CD14-positive monocyte (primary cell): ENCODE data around the gene UBASH3B. TPM values are rescaled to one million over a fixed set of nuclear protein-coding genes. Genes with fewer than 3 reads are reported as not detected.

Experiments
- DNase-seq, 3 donors: peaks; one replicate each; pipeline ENCODE4 v3.0.0-alpha.2; 2011 to 2022
- H2AFZ ChIP-seq: 2 replicates; pipeline ENCODE4 v1.6.0; 2012; ENCODE audit warnings: mild to moderate bottlenecking, low read depth, low read length, inconsistent platforms; ENCODE audit not compliant: insufficient read depth, poor library complexity, severe bottlenecking
- H3K27ac ChIP-seq, 2 donors: 1 replicate in 1 of 2; 2 replicates in 1 of 2; pipeline ENCODE4 v1.5.1; 2012 to 2013; ENCODE audit warnings: low read length in 2 of 2, control low read depth in 1 of 2, inconsistent platforms in 1 of 2, low read depth in 1 of 2, mild to moderate bottlenecking in 1 of 2
- H3K27me3 ChIP-seq, 2 donors: one replicate each; pipeline versions ENCODE4 v1.6.0 to v1.6.1; 2011 to 2013; ENCODE audit warnings: low read length in 2 of 2; ENCODE audit not compliant: control insufficient read depth in 2 of 2, insufficient read depth in 2 of 2
- H3K36me3 ChIP-seq, 2 donors: replicated peaks in 1 of 2; 1 replicate in 1 of 2; 2 replicates in 1 of 2; pipeline versions ENCODE4 v1.5.1 to v1.6.1; 2012 to 2013; ENCODE audit warnings: low read length in 2 of 2, control low read depth in 1 of 2, inconsistent platforms in 1 of 2, mild to moderate bottlenecking in 1 of 2; ENCODE audit not compliant: insufficient read depth in 2 of 2, control insufficient read depth in 1 of 2
- H3K4me1 ChIP-seq, 2 donors: 1 replicate in 1 of 2; 2 replicates in 1 of 2; pipeline versions ENCODE4 v1.5.1 to v1.6.1; 2012 to 2013; ENCODE audit warnings: low read length in 2 of 2, control low read depth in 1 of 2, inconsistent platforms in 1 of 2, mild to moderate bottlenecking in 1 of 2, moderate library complexity in 1 of 2; ENCODE audit not compliant: insufficient read depth in 2 of 2, control insufficient read depth in 1 of 2
- H3K4me2 ChIP-seq: replicated peaks from 2 replicates; pipeline ENCODE3; 2012; ENCODE audit warnings: low read length, moderate library complexity, mild to moderate bottlenecking; ENCODE audit not compliant: poor library complexity, severe bottlenecking; ENCODE audit errors: extremely low read depth
- H3K4me3 ChIP-seq, 3 experiments: fragments of 200-600 bp in 1 of 3; sonication (generic) in 1 of 3; replicated peaks in 1 of 3; 1 replicate in 2 of 3; 2 replicates in 1 of 3; pipeline ENCODE4 v1.5.1; 2011 to 2013; ENCODE audit warnings: low read length in 3 of 3, mild to moderate bottlenecking in 3 of 3, control low read depth in 2 of 3, low read depth in 2 of 3, inconsistent platforms in 1 of 3, moderate library complexity in 1 of 3
- H3K79me2 ChIP-seq: 2 replicates; pipeline ENCODE4 v1.6.0; 2012; ENCODE audit warnings: mild to moderate bottlenecking, control low read depth, inconsistent platforms, low read length, moderate library complexity; ENCODE audit not compliant: insufficient read depth
- H3K9ac ChIP-seq: 2 replicates; pipeline ENCODE4 v1.6.0; 2017; ENCODE audit warnings: low read length, mild to moderate bottlenecking; ENCODE audit not compliant: insufficient read depth, poor library complexity, severe bottlenecking
- H3K9me3 ChIP-seq, 2 donors: replicated peaks in 1 of 2; 1 replicate in 1 of 2; 2 replicates in 1 of 2; pipeline versions ENCODE4 v1.5.1 to v1.6.1; 2012 to 2013; ENCODE audit warnings: low read length in 2 of 2, control low read depth in 1 of 2; ENCODE audit not compliant: control insufficient read depth in 1 of 2, insufficient read depth in 1 of 2
- H4K20me1 ChIP-seq: 2 replicates; pipeline ENCODE4 v1.6.0; 2012; ENCODE audit warnings: mild to moderate bottlenecking, low read length, control low read depth, moderate library complexity; ENCODE audit not compliant: insufficient read depth
- H3K27ac Mint-ChIP-seq, 7 donors: one replicate each; pipeline ENCODE4 v1.8.0; 2020; ENCODE audit warnings: mild to moderate bottlenecking in 7 of 7, mixed read lengths in 7 of 7, moderate library complexity in 6 of 7, inconsistent platforms in 2 of 7
- H3K27me3 Mint-ChIP-seq, 3 donors: one replicate each; pipeline ENCODE4 v1.8.0; 2021 to 2022; ENCODE audit warnings: low read depth in 3 of 3, mild to moderate bottlenecking in 3 of 3, mixed read lengths in 3 of 3, moderate library complexity in 3 of 3, inconsistent platforms in 1 of 3
- H3K36me3 Mint-ChIP-seq, 2 donors: one replicate each; pipeline ENCODE4 v1.8.0; 2020; ENCODE audit warnings: mixed read lengths in 2 of 2, inconsistent platforms in 1 of 2, mild to moderate bottlenecking in 1 of 2
- H3K4me1 Mint-ChIP-seq: one replicate; pipeline ENCODE4 v1.8.0; 2020; ENCODE audit warnings: mild to moderate bottlenecking, mixed read lengths
- H3K4me3 Mint-ChIP-seq, 2 donors: one replicate each; pipeline ENCODE4 v1.8.0; 2020; ENCODE audit warnings: mild to moderate bottlenecking in 2 of 2, mixed read lengths in 2 of 2, moderate library complexity in 1 of 2
- H3K9me3 Mint-ChIP-seq, 7 donors: one replicate each; pipeline ENCODE4 v1.8.0; 2020 to 2022; ENCODE audit warnings: mixed read lengths in 7 of 7, mild to moderate bottlenecking in 6 of 7, moderate library complexity in 6 of 7, inconsistent platforms in 2 of 7
- WGBS: methylation state at CpG from one replicate; pipeline ENCODE4 v1.1.5; 2013; ENCODE audit warnings: missing lambda C conversion rate; ENCODE audit not compliant: insufficient coverage; 5-methylcytosine and 5-hydroxymethylcytosine counted together
- intact Hi-C, 2 donors: fragments of 100-400 bp; cut with micrococcal nuclease; formaldehyde crosslinking; loops; one replicate each; pipeline versions ENCODE4 v1.15.0 to v1.15.1; 2023
- polyA plus RNA-seq, 3 donors: library from polyadenylated mRNA; depleted of rRNA in 1 of 3; unstranded in 2 of 3; stranded (reverse) in 1 of 3; fragments of 300-500 nt in 2 of 3; fragments of >200 nt in 1 of 3; fragmentation: Illumina TruSeq in 2 of 3; gene quantifications; 1 replicate in 2 of 3; 2 replicates in 1 of 3; pipeline ENCODE4 v1.2.3, GENCODE V29; 2012 to 2021
- TF ChIP-seq, protein P1 (sequence below): fragments of 200-600 bp; IDR thresholded peaks from one replicate; pipeline ENCODE4 v1.8.0; 2022; ENCODE audit warnings: antibody characterized with exemption, mild to moderate bottlenecking

Gene UBASH3B
- polyA plus RNA-seq, 3 donors: 3.3 to 13.5 (median 7.1) TPM

DNA sequence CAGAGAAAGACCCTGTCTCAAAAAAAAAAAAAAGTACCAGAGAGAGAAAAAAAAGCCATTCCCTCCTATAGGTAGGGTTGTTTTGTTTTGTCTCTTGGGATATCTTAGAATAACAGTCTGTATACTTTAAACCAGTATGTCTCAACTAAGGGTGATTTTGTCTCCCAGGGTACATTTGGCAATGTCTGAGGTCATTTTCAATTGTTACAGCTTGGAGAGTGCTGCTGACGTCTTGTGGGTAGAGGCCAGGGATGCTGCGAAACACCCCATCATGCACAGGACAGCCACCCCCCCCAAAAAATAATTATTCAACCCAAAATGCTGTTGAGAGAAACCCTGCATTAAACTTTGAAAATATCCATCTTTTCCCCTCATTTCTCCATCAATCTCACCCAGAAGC lies 126.7 kb downstream of the UBASH3B start:
- Histone ChIP-seq H3K36me3 (peaks cover 38 to 74% of the 10 kb centered on the region in 2 donors), H3K9ac (no peak overlapping the region)

DNA sequence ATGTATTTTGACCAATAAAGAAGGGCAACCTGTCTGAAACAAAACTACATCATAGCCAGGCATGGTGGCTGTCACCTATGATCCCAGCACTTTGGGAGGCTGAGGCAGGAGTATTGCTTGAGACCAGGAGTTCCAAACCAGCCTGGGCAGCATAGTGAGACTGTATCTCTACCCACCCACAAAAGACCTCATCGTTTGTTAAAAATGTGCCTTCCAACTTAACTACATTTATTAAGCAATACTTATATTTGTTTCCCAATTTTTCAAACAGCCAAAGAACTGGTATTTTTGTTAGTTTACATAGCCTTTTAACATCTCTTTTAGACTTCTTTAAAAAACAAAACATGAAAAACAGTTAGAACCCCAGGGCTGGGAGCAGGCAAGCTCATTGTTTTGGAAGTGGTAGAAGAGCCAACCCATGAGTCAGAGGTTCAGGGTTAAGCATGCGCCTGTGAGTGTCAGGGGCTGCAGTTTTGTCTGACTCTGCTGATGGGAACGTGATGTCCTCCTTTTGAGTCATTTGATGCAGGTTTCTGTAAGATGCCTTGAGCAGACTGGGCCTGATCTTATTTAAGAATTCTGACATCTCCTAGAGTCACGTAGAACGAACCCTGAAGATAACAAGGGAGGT lies 128.9 kb downstream of the UBASH3B start:
- 87% methylated on average over 3 of the region's 5 CpGs for WGBS
- intact Hi-C loops: loop anchor here in 1 of 2 donors (5.0 kb wide), 1 partner anchor 157 kb away; no protein-coding TSS in a partner anchor
- Histone ChIP-seq H3K9me3 (no peaks in the 10 kb centered on the region), H4K20me1 (peaks cover 3% of the 10 kb centered on the region), H3K4me1 (peaks cover 5 to 11% of the 10 kb centered on the region in 2 donors), H3K27ac (no peak overlapping the region), H3K36me3 (peaks cover 50 to 90% of the 10 kb centered on the region in 2 donors), H3K79me2 (no peaks in the 10 kb centered on the region), H2AFZ (no peak overlapping the region), H3K9ac (no peak overlapping the region), H3K4me2 (no peak overlapping the region), H3K27me3 (no peaks in the 10 kb centered on the region), H3K4me3 (no peak overlapping the region)
- Mint-ChIP-seq H3K36me3 (peaks cover 71 to 90% of the 10 kb centered on the region in 2 donors), H3K4me3 (no peak overlapping the region), H3K9me3 (no peaks in the 10 kb centered on the region), H3K4me1 (peaks cover 14% of the 10 kb centered on the region), H3K27ac (no peak overlapping the region), H3K27me3 (peaks cover 0 to 4% (median 0%) of the 10 kb centered on the region in 3 donors)
- DNase-seq: no peak
- TF ChIP-seq, protein P1, sequence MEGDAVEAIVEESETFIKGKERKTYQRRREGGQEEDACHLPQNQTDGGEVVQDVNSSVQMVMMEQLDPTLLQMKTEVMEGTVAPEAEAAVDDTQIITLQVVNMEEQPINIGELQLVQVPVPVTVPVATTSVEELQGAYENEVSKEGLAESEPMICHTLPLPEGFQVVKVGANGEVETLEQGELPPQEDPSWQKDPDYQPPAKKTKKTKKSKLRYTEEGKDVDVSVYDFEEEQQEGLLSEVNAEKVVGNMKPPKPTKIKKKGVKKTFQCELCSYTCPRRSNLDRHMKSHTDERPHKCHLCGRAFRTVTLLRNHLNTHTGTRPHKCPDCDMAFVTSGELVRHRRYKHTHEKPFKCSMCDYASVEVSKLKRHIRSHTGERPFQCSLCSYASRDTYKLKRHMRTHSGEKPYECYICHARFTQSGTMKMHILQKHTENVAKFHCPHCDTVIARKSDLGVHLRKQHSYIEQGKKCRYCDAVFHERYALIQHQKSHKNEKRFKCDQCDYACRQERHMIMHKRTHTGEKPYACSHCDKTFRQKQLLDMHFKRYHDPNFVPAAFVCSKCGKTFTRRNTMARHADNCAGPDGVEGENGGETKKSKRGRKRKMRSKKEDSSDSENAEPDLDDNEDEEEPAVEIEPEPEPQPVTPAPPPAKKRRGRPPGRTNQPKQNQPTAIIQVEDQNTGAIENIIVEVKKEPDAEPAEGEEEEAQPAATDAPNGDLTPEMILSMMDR: no peak

More for the DNA sequence above, 126.7 kb downstream of the UBASH3B start:
- no peaks in the 10 kb centered on the region for H3K27me3 ChIP-seq
- Mint-ChIP-seq H3K27ac (peak overlapping the region in 1 of 7 donors; percentile 5), H3K4me1 (peaks cover 26% of the 10 kb centered on the region), H3K36me3 (peaks cover 74 to 85% of the 10 kb centered on the region in 2 donors), H3K9me3 (no peaks in the 10 kb centered on the region), H3K27me3 (peaks cover 0 to 4% (median 0%) of the 10 kb centered on the region in 3 donors), H3K4me3 (no peak overlapping the region)
- no CpG with 5 or more reads among the region's 2 CpGs for WGBS
- intact Hi-C loops: loop anchor here in 1 of 2 donors (5.0 kb wide), 1 partner anchor 155 kb away; no protein-coding TSS in a partner anchor
- no peak overlapping the region for H3K4me3 ChIP-seq
- H3K79me2 ChIP-seq: no peaks in the 10 kb centered on the region
- no peaks in the 10 kb centered on the region for H3K9me3 ChIP-seq
- DNase-seq: no peak
- H3K4me1 ChIP-seq: peaks cover 11 to 17% of the 10 kb centered on the region in 2 donors
- H2AFZ ChIP-seq: no peak overlapping the region
- H3K4me2 ChIP-seq: no peak overlapping the region
- peaks cover 3% of the 10 kb centered on the region for H4K20me1 ChIP-seq
- TF ChIP-seq, protein P1: no peak
- H3K27ac ChIP-seq: no peak overlapping the region
